GM18520 (cell line): ENCODE results near the gene ZNF235.
"Not testable (repeated sequence)": the region's sequence is repeated elsewhere in the genome, so short reads cannot be mapped to it uniquely, and the experiment has no call there.

Source experiments
- ATAC-seq: cut with Tn5 transposase; IDR thresholded peaks from one replicate; pipeline ENCODE4 v1.9.1; 2021; ENCODE audit not compliant: unreplicated experiment

The ZNF235 gene

DNA sequence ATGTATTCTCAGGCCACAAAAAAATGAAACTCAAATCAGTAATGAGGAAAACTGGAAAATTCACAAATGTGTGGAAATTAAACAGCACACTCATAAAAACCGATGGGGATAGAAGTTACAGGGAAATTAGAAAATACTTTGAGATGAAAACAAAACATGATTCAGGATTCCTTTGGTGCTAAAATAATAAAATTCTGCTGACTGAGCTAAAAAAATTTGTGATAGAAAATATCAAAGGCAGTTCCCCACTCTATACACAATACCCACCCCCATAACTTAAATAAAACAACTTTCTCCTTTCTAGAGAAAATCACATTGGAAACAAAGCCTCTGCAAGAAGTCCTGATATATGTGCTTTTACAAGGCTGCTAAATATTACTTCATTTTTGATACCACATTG, 46.7 kb downstream of the ZNF235 start:
- no peak for ATAC-seq

DNA sequence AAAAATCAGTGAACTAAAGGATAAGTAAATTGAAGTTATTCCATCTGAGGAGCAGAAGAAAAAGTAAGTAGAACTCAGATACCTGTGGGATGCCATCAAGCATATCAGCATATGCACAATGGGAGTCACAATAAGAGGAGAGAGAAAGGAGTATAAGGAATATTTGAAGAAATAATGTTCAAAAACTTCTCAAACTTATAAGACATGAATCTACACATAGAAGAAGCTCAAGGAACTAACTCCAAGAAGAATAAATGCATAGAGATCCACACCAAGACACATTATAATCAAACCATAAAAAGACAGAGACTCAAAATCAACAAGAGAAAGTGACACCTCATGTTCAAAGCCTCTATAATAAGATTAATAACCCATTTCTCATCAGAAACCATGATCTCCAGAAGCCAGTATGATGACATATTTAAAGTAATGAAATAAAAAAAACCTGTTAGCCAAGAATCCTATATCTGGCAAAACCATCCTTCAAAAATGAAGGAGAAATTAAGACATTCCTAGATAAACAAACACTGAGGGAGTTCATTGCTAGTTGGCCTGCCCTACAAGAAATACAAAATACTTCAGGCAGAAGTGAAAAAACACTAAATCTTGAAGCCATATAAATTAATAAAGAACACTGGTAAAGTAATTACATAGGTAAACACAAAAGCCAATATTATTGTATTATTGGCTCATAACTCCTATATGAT, 49.0 kb downstream of the ZNF235 start:
- ATAC-seq: no peak

DNA sequence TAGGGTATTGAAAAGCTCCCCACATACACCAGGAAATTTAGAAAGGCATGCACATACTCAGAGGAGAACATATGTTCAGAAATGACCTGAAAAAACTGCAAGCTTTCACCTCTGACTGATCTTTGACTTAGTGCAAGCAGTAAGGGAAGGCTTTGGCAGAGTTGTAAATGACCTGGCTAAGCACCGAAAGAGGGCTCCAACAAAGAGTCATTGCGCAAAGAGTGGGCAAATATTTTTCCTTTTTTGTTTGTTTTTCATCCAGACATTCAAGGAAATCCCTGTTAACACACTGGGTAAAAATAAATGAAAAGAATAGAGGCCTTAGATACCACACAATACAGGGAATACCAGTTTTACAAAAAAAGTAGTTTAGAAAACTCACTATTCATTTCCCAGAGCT, 50.3 kb downstream of the ZNF235 start:
- ATAC-seq: no peak

DNA sequence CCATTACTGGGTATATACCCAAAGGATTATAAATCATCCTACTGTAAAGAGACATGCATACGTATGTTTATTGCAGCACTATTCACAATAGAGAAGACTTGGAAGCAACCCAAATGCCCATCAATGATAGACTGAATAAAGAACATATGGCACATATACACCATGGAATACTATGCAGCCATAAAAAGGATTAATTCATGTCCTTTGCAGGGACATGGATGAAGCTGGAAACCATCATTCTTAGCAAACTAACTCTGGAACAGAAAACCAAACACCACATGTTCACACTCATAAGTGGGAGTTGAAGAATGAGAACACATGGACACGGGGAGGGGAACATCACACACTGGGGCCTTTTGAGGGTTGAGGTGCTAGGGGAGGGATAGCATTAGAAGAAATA, 51.4 kb downstream of the ZNF235 start:
- not testable (repeated sequence) for ATAC-seq

DNA sequence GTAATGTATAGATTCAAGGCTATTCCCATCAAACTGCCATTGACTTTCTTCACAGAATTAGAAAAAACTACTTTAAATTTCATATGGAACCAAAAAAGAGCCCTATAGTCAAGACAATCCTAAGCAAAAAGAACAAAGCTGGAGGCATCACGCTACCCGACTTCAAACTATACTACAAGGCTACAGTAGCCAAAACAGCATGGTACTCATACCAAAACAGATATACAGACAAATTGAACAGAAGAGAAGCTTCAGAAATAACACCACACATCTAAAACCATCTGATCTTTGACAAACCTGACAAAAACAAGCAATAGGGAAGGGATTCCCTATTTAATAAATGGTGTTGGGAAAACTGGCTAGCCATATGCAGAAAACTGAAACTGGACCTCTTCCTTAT, 52.5 kb downstream of the ZNF235 start:
- ATAC-seq: not testable (repeated sequence)

DNA sequence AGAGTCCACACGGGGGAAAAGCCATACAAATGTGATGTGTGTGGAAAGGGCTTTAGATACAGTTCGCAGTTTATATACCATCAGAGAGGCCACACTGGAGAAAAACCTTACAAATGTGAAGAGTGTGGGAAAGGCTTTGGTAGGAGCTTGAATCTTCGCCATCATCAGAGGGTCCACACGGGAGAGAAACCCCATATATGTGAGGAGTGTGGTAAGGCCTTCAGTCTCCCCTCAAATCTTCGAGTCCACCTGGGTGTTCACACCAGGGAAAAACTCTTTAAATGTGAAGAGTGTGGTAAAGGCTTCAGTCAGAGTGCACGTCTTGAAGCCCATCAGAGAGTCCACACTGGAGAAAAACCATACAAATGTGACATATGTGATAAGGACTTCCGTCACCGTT, 68.4 kb downstream of the ZNF235 start:
- ATAC-seq: no peak
